NB4 (cell line): ENCODE data around the gene PCK1.

ENCODE experiments used
- CTCF ChIP-seq: IDR thresholded peaks from one replicate; pipeline ENCODE4 v1.5.1; 2012; ENCODE audit warnings: low read depth, low read length
- MAX ChIP-seq: IDR thresholded peaks from 2 replicates; pipeline ENCODE4 v1.6.1; 2011; ENCODE audit warnings: low read depth, low read length
- POLR2A ChIP-seq: IDR thresholded peaks from 2 replicates; pipeline ENCODE4 v1.6.1; 2011; ENCODE audit warnings: mild to moderate bottlenecking; ENCODE audit not compliant: insufficient read length; ENCODE audit errors: extremely low read depth

- TF ChIP-seq POLR2A = no peak
- TF ChIP-seq CTCF = no peak
- TF ChIP-seq MAX = no peak
These were observed 1.9 kb downstream of the PCK1 start for GRCh38 chr20:57562541-57563465.
